Left kidney (tissue), 2 donors: ENCODE data around the gene OPRM1. TPM values are rescaled to one million over a fixed set of nuclear protein-coding genes. Genes with fewer than 3 reads are reported as not detected.

ENCODE experiments used
- DNase-seq: peaks from one replicate; pipeline ENCODE4 v3.0.0-alpha.2; 2013
- polyA plus RNA-seq: library from polyadenylated mRNA; unstranded; fragments of 120-200 nt; gene quantifications from one replicate; pipeline ENCODE4 v1.2.1, GENCODE V29; 2013; ENCODE audit not compliant: insufficient read length

The OPRM1 gene
- polyA plus RNA-seq, 1 donor = 0.08 TPM

GRCh38 chr6:154280521-154280920 is 241.5 kb downstream of the OPRM1 start:
- no peak for DNase-seq

DNA sequence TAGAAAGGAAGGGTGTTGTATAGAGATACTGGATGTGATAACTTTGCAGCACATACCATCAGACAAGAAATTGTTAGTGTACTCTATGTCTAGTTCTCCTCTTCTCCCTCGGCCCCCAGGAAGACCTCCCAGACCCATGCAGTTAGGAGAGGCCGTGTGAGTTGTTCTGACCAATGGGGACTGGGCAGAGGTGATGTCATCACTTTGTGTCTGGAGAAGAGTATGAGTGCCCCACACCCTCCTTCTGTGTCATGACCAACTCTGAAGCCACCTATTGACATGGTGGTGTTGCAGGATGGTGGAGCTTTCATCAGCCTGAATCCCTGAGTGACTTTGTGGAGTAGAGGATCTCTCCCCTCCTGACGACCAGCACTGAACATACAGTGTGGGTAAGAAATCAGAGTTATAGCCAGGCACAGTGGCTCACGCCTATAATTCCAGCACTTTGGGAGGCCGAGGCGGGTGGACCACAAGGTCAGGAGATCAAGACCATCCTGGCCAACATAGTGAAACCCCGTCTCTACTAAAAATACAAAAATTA is 245.3 kb downstream of the OPRM1 start:
- DNase-seq = no peak

- no peak for DNase-seq
Observed at GRCh38 chr6:154285826-154286225, 246.8 kb downstream of the OPRM1 start.

GRCh38 chr6:154289818-154290508 is 250.9 kb downstream of the OPRM1 start:
- no peak for DNase-seq

GRCh38 chr6:154292066-154292465 is 253.0 kb downstream of the OPRM1 start:
- no peak for DNase-seq

- DNase-seq = no peak
Observed at GRCh38 chr6:154292855-154293519, 253.9 kb downstream of the OPRM1 start.

- no peak for DNase-seq
Observed at GRCh38 chr6:154295733-154296132, 256.7 kb downstream of the OPRM1 start.
